GM23338 (cell line): ENCODE results near the gene KIAA1191. TPM values are rescaled to one million over a fixed set of nuclear protein-coding genes. Genes with fewer than 3 reads are reported as not detected.

Experiments
- ATAC-seq: fragments of 200-7000 bp; cut with Tn5 transposase; 3 replicates; pipeline ENCODE4 v1.9.1; 2020
- DNase-seq: peaks from one replicate; pipeline ENCODE4 v3.0.0-alpha.2; 2015; ENCODE audit warnings: low spot score
- H2AFZ ChIP-seq: fragments of 200-600 bp; sonication (generic); 2 replicates; pipeline ENCODE4 v1.8.0; 2016; ENCODE audit warnings: antibody characterized with exemption, mild to moderate bottlenecking, moderate library complexity
- H3F3A ChIP-seq: fragments of 200-600 bp; sonication (generic); replicated peaks from 2 replicates; pipeline ENCODE4 v1.8.0; 2017; ENCODE audit warnings: antibody characterized with exemption, mixed run types, low read depth
- H3K27ac ChIP-seq: fragments of 200-600 bp; sonication (generic); 2 replicates; pipeline ENCODE4 v1.6.1; 2016; ENCODE audit warnings: low read depth
- H3K27me3 ChIP-seq: fragments of 200-600 bp; sonication (generic); 2 replicates; pipeline ENCODE4 v1.8.0; 2016; ENCODE audit warnings: mild to moderate bottlenecking, mixed run types, moderate library complexity; ENCODE audit not compliant: insufficient read depth
- H3K36me3 ChIP-seq: fragments of 200-600 bp; sonication (generic); 2 replicates; pipeline ENCODE4 v1.8.0; 2016; ENCODE audit warnings: mild to moderate bottlenecking; ENCODE audit not compliant: insufficient read depth
- H3K4me1 ChIP-seq: fragments of 200-600 bp; sonication (generic); 2 replicates; pipeline ENCODE4 v1.8.0; 2016; ENCODE audit warnings: mild to moderate bottlenecking, moderate library complexity; ENCODE audit not compliant: insufficient read depth
- H3K4me2 ChIP-seq: fragments of 200-600 bp; sonication (generic); 2 replicates; pipeline ENCODE4 v1.7.1; 2017; ENCODE audit warnings: mixed run types
- H3K4me3 ChIP-seq: fragments of 200-600 bp; sonication (generic); 2 replicates; pipeline ENCODE4 v1.6.1; 2016; ENCODE audit warnings: mixed run types
- H3K79me2 ChIP-seq: fragments of 200-600 bp; sonication (generic); replicated peaks from 2 replicates; pipeline ENCODE4 v1.8.0; 2017; ENCODE audit warnings: mild to moderate bottlenecking; ENCODE audit not compliant: insufficient read depth
- H3K9me2 ChIP-seq: fragments of 200-600 bp; sonication (generic); 2 replicates; pipeline ENCODE4 v1.8.0; 2017; ENCODE audit not compliant: insufficient read depth
- H4K20me1 ChIP-seq: fragments of 200-600 bp; sonication (generic); replicated peaks from 2 replicates; pipeline ENCODE4 v1.8.0; 2017; ENCODE audit warnings: mild to moderate bottlenecking; ENCODE audit not compliant: insufficient read depth
- H3K27ac Mint-ChIP-seq: 2 replicates; pipeline ENCODE4 v1.8.0; 2020; ENCODE audit warnings: inconsistent platforms, mild to moderate bottlenecking, moderate library complexity, mixed read lengths
- H3K27me3 Mint-ChIP-seq: 3 replicates; pipeline ENCODE4 v1.8.0; 2022; ENCODE audit warnings: low read depth, mild to moderate bottlenecking, moderate library complexity, mixed read lengths, inconsistent platforms; ENCODE audit not compliant: insufficient read depth, poor library complexity
- H3K36me3 Mint-ChIP-seq: 3 replicates; pipeline ENCODE4 v1.8.0; 2021; ENCODE audit warnings: low read depth, mild to moderate bottlenecking, inconsistent platforms, moderate library complexity, mixed read lengths
- H3K4me1 Mint-ChIP-seq: 3 replicates; pipeline ENCODE4 v1.8.0; 2020; ENCODE audit warnings: mild to moderate bottlenecking, inconsistent platforms, mixed read lengths
- H3K4me3 Mint-ChIP-seq: 3 replicates; pipeline ENCODE4 v1.8.0; 2021; ENCODE audit warnings: moderate library complexity, mild to moderate bottlenecking, inconsistent platforms, mixed read lengths
- H3K9me3 Mint-ChIP-seq: 3 replicates; pipeline ENCODE4 v1.8.0; 2020; ENCODE audit warnings: moderate library complexity, mild to moderate bottlenecking, inconsistent platforms, mixed read lengths
- CREB1 ChIP-seq: fragments of 250-450 bp; sonication (Bioruptor Pico); IDR thresholded peaks from 2 replicates; pipeline ENCODE4 v1.5.0; 2020; ENCODE audit warnings: low read depth, mild to moderate bottlenecking, moderate library complexity
- EZH2 ChIP-seq: fragments of 200-600 bp; sonication (generic); IDR thresholded peaks from one replicate; pipeline ENCODE4 v1.8.0; 2017; ENCODE audit warnings: antibody characterized with exemption, mild to moderate bottlenecking, low read depth; ENCODE audit not compliant: unreplicated experiment
- EZH2phosphoT487 ChIP-seq: fragments of 200-600 bp; sonication (generic); IDR thresholded peaks from one replicate; pipeline ENCODE4 v1.8.1; 2018; ENCODE audit warnings: antibody characterized with exemption; ENCODE audit not compliant: unreplicated experiment
- JUNB ChIP-seq: IDR thresholded peaks from one replicate; pipeline ENCODE4 v1.6.1; 2016; ENCODE audit warnings: antibody characterized with exemption; ENCODE audit not compliant: unreplicated experiment
- NANOG ChIP-seq: IDR thresholded peaks from 2 replicates; pipeline ENCODE4 v1.6.1; 2016; ENCODE audit warnings: antibody characterized with exemption, borderline replicate concordance
- POLR2AphosphoS5 ChIP-seq: IDR thresholded peaks from 2 replicates; pipeline ENCODE4 v1.6.1; 2016; ENCODE audit warnings: antibody characterized with exemption, low read depth
- STAT1 ChIP-seq: IDR thresholded peaks from one replicate; pipeline ENCODE4 v1.6.1; 2016; ENCODE audit warnings: antibody characterized with exemption; ENCODE audit not compliant: unreplicated experiment
- ZNF114 ChIP-seq: fragments of 250-450 bp; sonication (Bioruptor Pico); IDR thresholded peaks from 2 replicates; pipeline ENCODE4 v1.5.0; 2020; ENCODE audit warnings: mild to moderate bottlenecking, moderate library complexity
- ZNF331 ChIP-seq: fragments of 250-450 bp; sonication (Bioruptor Pico); IDR thresholded peaks from 2 replicates; pipeline ENCODE4 v1.5.0; 2020; ENCODE audit warnings: low read depth, mild to moderate bottlenecking, moderate library complexity
- polyA plus RNA-seq: library from polyadenylated mRNA; unstranded; fragments of >200 nt; fragmentation: Nextera tagmentation; extraction: Ambion mirVana; gene quantifications from 2 replicates; pipeline ENCODE4 v1.2.1, GENCODE V29; 2016
- total RNA-seq: library from RNA; depleted of rRNA; stranded (reverse); fragments of >200 nt; shearing (Covaris generic); gene quantifications from 2 replicates; pipeline ENCODE4 v1.2.3, GENCODE V29; 2014
- TF ChIP-seq, protein P1 (sequence below): IDR thresholded peaks from one replicate; pipeline ENCODE4 v1.6.1; 2018; ENCODE audit warnings: antibody characterized with exemption; ENCODE audit not compliant: unreplicated experiment
- TF ChIP-seq, protein P2 (sequence below): IDR thresholded peaks from 2 replicates; pipeline ENCODE4 v1.6.1; 2016; ENCODE audit warnings: antibody characterized with exemption
- TF ChIP-seq, protein P3 (sequence below), 2 experiments: fragments of 200-600 bp in 1 of 2; sonication (generic) in 1 of 2; conservative IDR thresholded peaks; 2 replicates each; pipeline versions ENCODE4 v1.5.1 to v1.6.1; 2016 to 2017; ENCODE audit warnings: antibody characterized with exemption in 2 of 2, low read depth in 2 of 2, mild to moderate bottlenecking in 2 of 2, moderate library complexity in 1 of 2
- TF ChIP-seq, protein P4 (sequence below): fragments of 250-450 bp; sonication (Bioruptor Pico); IDR thresholded peaks from 2 replicates; pipeline ENCODE4 v1.5.0; 2020; ENCODE audit warnings: mild to moderate bottlenecking, moderate library complexity

Gene KIAA1191
- total and polyA plus RNA-seq, 2 experiments from 2014 or later = 52.3 to 87.2 TPM

DNA sequence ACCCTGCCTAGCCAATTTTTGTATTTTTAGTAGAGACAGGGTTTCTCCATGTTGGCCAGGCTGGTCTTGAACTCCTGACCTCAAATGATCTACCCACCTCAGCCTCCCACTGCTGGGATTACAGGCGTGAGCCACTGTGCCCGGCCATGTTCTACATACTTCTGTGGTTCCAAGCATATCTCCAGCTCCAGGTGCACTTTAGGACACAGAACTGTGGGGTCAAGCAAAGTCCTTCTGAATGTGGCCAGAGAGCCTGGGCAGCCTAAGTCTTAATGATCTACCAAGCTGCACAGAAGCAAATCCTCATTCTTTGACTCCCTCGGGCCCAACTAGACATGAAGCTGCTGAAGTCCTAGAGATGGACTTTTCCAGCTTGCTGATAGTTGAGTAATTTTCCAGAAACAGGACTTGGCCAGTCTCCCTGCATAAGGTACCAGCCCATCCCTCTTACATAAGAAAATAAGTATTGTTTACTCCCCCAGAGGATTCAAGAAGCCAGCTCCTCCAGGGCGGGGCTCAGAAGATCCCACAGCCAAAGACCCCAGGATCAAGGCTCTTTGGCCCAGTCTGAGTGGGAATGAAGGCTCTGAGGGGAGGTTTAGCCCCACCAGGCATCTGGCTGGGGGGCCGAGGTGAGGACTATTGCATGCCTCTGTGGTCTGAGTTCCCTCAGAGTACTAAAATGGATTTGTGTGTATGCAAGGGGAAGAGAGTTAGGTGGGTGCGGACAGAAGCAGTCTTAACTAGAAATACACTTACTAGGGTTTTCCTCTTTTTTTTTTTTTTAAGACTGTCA is 46.1 kb upstream of the KIAA1191 start:
- no peak overlapping the region for H3K4me3 ChIP-seq
- no peaks in the 10 kb centered on the region for H3K4me1 ChIP-seq
- H3K27me3 ChIP-seq = no peaks in the 10 kb centered on the region
- Mint-ChIP-seq H3K27me3 (peaks cover 3% of the 10 kb centered on the region), H3K27ac (no peak overlapping the region), H3K36me3 (no peaks in the 10 kb centered on the region), H3K9me3 (no peaks in the 10 kb centered on the region), H3K4me3 (no peak overlapping the region), H3K4me1 (peaks cover 11% of the 10 kb centered on the region)
- H3F3A ChIP-seq = no peaks in the 10 kb centered on the region
- no peak overlapping the region for H3K4me2 ChIP-seq
- 0 out of 2 replicates have a peak, but pooled peaks cover 3% of the 10 kb centered on the region for H4K20me1 ChIP-seq
- DNase-seq (no peak), ATAC-seq (no peak)
- H3K36me3 ChIP-seq = no peaks in the 10 kb centered on the region
- H2AFZ ChIP-seq = no peak overlapping the region
- no peak overlapping the region for H3K27ac ChIP-seq
- TF ChIP-seq ZNF331 (CRISPR knock-in tag) (no peak), NANOG (no peak), ZNF114 (no peak), STAT1 (no peak), CREB1 (CRISPR knock-in tag) (no peak), EZH2phosphoT487 (no peak), EZH2 (no peak), POLR2AphosphoS5 (no peak), JUNB (no peak)
- TF ChIP-seq, protein P1, sequence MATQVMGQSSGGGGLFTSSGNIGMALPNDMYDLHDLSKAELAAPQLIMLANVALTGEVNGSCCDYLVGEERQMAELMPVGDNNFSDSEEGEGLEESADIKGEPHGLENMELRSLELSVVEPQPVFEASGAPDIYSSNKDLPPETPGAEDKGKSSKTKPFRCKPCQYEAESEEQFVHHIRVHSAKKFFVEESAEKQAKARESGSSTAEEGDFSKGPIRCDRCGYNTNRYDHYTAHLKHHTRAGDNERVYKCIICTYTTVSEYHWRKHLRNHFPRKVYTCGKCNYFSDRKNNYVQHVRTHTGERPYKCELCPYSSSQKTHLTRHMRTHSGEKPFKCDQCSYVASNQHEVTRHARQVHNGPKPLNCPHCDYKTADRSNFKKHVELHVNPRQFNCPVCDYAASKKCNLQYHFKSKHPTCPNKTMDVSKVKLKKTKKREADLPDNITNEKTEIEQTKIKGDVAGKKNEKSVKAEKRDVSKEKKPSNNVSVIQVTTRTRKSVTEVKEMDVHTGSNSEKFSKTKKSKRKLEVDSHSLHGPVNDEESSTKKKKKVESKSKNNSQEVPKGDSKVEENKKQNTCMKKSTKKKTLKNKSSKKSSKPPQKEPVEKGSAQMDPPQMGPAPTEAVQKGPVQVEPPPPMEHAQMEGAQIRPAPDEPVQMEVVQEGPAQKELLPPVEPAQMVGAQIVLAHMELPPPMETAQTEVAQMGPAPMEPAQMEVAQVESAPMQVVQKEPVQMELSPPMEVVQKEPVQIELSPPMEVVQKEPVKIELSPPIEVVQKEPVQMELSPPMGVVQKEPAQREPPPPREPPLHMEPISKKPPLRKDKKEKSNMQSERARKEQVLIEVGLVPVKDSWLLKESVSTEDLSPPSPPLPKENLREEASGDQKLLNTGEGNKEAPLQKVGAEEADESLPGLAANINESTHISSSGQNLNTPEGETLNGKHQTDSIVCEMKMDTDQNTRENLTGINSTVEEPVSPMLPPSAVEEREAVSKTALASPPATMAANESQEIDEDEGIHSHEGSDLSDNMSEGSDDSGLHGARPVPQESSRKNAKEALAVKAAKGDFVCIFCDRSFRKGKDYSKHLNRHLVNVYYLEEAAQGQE = no peak
- TF ChIP-seq, protein P2, sequence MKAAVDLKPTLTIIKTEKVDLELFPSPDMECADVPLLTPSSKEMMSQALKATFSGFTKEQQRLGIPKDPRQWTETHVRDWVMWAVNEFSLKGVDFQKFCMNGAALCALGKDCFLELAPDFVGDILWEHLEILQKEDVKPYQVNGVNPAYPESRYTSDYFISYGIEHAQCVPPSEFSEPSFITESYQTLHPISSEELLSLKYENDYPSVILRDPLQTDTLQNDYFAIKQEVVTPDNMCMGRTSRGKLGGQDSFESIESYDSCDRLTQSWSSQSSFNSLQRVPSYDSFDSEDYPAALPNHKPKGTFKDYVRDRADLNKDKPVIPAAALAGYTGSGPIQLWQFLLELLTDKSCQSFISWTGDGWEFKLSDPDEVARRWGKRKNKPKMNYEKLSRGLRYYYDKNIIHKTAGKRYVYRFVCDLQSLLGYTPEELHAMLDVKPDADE = no peak
- TF ChIP-seq, protein P3, sequence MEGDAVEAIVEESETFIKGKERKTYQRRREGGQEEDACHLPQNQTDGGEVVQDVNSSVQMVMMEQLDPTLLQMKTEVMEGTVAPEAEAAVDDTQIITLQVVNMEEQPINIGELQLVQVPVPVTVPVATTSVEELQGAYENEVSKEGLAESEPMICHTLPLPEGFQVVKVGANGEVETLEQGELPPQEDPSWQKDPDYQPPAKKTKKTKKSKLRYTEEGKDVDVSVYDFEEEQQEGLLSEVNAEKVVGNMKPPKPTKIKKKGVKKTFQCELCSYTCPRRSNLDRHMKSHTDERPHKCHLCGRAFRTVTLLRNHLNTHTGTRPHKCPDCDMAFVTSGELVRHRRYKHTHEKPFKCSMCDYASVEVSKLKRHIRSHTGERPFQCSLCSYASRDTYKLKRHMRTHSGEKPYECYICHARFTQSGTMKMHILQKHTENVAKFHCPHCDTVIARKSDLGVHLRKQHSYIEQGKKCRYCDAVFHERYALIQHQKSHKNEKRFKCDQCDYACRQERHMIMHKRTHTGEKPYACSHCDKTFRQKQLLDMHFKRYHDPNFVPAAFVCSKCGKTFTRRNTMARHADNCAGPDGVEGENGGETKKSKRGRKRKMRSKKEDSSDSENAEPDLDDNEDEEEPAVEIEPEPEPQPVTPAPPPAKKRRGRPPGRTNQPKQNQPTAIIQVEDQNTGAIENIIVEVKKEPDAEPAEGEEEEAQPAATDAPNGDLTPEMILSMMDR (conservative IDR thresholded peaks at IDR 0.05; ENCODE audit: low read depth in 2 of 2) = no peak
- TF ChIP-seq, protein P4, sequence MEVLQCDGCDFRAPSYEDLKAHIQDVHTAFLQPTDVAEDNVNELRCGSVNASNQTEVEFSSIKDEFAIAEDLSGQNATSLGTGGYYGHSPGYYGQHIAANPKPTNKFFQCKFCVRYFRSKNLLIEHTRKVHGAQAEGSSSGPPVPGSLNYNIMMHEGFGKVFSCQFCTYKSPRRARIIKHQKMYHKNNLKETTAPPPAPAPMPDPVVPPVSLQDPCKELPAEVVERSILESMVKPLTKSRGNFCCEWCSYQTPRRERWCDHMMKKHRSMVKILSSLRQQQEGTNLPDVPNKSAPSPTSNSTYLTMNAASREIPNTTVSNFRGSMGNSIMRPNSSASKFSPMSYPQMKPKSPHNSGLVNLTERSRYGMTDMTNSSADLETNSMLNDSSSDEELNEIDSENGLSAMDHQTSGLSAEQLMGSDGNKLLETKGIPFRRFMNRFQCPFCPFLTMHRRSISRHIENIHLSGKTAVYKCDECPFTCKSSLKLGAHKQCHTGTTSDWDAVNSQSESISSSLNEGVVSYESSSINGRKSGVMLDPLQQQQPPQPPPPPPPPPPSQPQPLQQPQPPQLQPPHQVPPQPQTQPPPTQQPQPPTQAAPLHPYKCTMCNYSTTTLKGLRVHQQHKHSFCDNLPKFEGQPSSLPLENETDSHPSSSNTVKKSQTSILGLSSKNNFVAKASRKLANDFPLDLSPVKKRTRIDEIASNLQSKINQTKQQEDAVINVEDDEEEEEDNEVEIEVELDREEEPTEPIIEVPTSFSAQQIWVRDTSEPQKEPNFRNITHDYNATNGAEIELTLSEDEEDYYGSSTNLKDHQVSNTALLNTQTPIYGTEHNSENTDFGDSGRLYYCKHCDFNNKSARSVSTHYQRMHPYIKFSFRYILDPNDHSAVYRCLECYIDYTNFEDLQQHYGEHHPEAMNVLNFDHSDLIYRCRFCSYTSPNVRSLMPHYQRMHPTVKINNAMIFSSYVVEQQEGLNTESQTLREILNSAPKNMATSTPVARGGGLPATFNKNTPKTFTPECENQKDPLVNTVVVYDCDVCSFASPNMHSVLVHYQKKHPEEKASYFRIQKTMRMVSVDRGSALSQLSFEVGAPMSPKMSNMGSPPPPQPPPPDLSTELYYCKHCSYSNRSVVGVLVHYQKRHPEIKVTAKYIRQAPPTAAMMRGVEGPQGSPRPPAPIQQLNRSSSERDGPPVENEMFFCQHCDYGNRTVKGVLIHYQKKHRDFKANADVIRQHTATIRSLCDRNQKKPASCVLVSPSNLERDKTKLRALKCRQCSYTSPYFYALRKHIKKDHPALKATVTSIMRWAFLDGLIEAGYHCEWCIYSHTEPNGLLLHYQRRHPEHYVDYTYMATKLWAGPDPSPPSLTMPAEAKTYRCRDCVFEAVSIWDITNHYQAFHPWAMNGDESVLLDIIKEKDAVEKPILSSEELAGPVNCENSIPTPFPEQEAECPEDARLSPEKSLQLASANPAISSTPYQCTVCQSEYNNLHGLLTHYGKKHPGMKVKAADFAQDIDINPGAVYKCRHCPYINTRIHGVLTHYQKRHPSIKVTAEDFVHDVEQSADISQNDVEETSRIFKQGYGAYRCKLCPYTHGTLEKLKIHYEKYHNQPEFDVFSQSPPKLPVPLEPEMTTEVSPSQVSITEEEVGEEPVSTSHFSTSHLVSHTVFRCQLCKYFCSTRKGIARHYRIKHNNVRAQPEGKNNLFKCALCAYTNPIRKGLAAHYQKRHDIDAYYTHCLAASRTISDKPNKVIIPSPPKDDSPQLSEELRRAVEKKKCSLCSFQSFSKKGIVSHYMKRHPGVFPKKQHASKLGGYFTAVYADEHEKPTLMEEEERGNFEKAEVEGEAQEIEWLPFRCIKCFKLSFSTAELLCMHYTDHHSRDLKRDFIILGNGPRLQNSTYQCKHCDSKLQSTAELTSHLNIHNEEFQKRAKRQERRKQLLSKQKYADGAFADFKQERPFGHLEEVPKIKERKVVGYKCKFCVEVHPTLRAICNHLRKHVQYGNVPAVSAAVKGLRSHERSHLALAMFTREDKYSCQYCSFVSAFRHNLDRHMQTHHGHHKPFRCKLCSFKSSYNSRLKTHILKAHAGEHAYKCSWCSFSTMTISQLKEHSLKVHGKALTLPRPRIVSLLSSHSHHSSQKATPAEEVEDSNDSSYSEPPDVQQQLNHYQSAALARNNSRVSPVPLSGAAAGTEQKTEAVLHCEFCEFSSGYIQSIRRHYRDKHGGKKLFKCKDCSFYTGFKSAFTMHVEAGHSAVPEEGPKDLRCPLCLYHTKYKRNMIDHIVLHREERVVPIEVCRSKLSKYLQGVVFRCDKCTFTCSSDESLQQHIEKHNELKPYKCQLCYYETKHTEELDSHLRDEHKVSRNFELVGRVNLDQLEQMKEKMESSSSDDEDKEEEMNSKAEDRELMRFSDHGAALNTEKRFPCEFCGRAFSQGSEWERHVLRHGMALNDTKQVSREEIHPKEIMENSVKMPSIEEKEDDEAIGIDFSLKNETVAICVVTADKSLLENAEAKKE = no peak
- no peaks in the 10 kb centered on the region for H3K9me2 ChIP-seq
- no peaks in the 10 kb centered on the region for H3K79me2 ChIP-seq
